GM23338 (cell line): ENCODE results near the gene TOP1. TPM values are rescaled to one million over a fixed set of nuclear protein-coding genes. Genes with fewer than 3 reads are reported as not detected.

Experiments used
- ATAC-seq: fragments of 200-7000 bp; cut with Tn5 transposase; 3 replicates; pipeline ENCODE4 v1.9.1; 2020
- DNase-seq: peaks from one replicate; pipeline ENCODE4 v3.0.0-alpha.2; 2015; ENCODE audit warnings: low spot score
- H2AFZ ChIP-seq: fragments of 200-600 bp; sonication (generic); 2 replicates; pipeline ENCODE4 v1.8.0; 2016; ENCODE audit warnings: antibody characterized with exemption, mild to moderate bottlenecking, moderate library complexity
- H3F3A ChIP-seq: fragments of 200-600 bp; sonication (generic); replicated peaks from 2 replicates; pipeline ENCODE4 v1.8.0; 2017; ENCODE audit warnings: antibody characterized with exemption, mixed run types, low read depth
- H3K27ac ChIP-seq: fragments of 200-600 bp; sonication (generic); 2 replicates; pipeline ENCODE4 v1.6.1; 2016; ENCODE audit warnings: low read depth
- H3K27me3 ChIP-seq: fragments of 200-600 bp; sonication (generic); 2 replicates; pipeline ENCODE4 v1.8.0; 2016; ENCODE audit warnings: mild to moderate bottlenecking, mixed run types, moderate library complexity; ENCODE audit not compliant: insufficient read depth
- H3K36me3 ChIP-seq: fragments of 200-600 bp; sonication (generic); 2 replicates; pipeline ENCODE4 v1.8.0; 2016; ENCODE audit warnings: mild to moderate bottlenecking; ENCODE audit not compliant: insufficient read depth
- H3K4me1 ChIP-seq: fragments of 200-600 bp; sonication (generic); 2 replicates; pipeline ENCODE4 v1.8.0; 2016; ENCODE audit warnings: mild to moderate bottlenecking, moderate library complexity; ENCODE audit not compliant: insufficient read depth
- H3K4me2 ChIP-seq: fragments of 200-600 bp; sonication (generic); 2 replicates; pipeline ENCODE4 v1.7.1; 2017; ENCODE audit warnings: mixed run types
- H3K4me3 ChIP-seq: fragments of 200-600 bp; sonication (generic); 2 replicates; pipeline ENCODE4 v1.6.1; 2016; ENCODE audit warnings: mixed run types
- H3K79me2 ChIP-seq: fragments of 200-600 bp; sonication (generic); replicated peaks from 2 replicates; pipeline ENCODE4 v1.8.0; 2017; ENCODE audit warnings: mild to moderate bottlenecking; ENCODE audit not compliant: insufficient read depth
- H3K9me2 ChIP-seq: fragments of 200-600 bp; sonication (generic); 2 replicates; pipeline ENCODE4 v1.8.0; 2017; ENCODE audit not compliant: insufficient read depth
- H4K20me1 ChIP-seq: fragments of 200-600 bp; sonication (generic); replicated peaks from 2 replicates; pipeline ENCODE4 v1.8.0; 2017; ENCODE audit warnings: mild to moderate bottlenecking; ENCODE audit not compliant: insufficient read depth
- H3K27ac Mint-ChIP-seq: 2 replicates; pipeline ENCODE4 v1.8.0; 2020; ENCODE audit warnings: inconsistent platforms, mild to moderate bottlenecking, moderate library complexity, mixed read lengths
- H3K27me3 Mint-ChIP-seq: 3 replicates; pipeline ENCODE4 v1.8.0; 2022; ENCODE audit warnings: low read depth, mild to moderate bottlenecking, moderate library complexity, mixed read lengths, inconsistent platforms; ENCODE audit not compliant: insufficient read depth, poor library complexity
- H3K36me3 Mint-ChIP-seq: 3 replicates; pipeline ENCODE4 v1.8.0; 2021; ENCODE audit warnings: low read depth, mild to moderate bottlenecking, inconsistent platforms, moderate library complexity, mixed read lengths
- H3K4me1 Mint-ChIP-seq: 3 replicates; pipeline ENCODE4 v1.8.0; 2020; ENCODE audit warnings: mild to moderate bottlenecking, inconsistent platforms, mixed read lengths
- H3K4me3 Mint-ChIP-seq: 3 replicates; pipeline ENCODE4 v1.8.0; 2021; ENCODE audit warnings: moderate library complexity, mild to moderate bottlenecking, inconsistent platforms, mixed read lengths
- H3K9me3 Mint-ChIP-seq: 3 replicates; pipeline ENCODE4 v1.8.0; 2020; ENCODE audit warnings: moderate library complexity, mild to moderate bottlenecking, inconsistent platforms, mixed read lengths
- CTCF ChIP-seq, 2 experiments: fragments of 200-600 bp in 1 of 2; sonication (generic) in 1 of 2; conservative IDR thresholded peaks; 2 replicates each; pipeline versions ENCODE4 v1.5.1 to v1.6.1; 2016 to 2017; ENCODE audit warnings: antibody characterized with exemption in 2 of 2, low read depth in 2 of 2, mild to moderate bottlenecking in 2 of 2, moderate library complexity in 1 of 2
- ETS1 ChIP-seq: IDR thresholded peaks from 2 replicates; pipeline ENCODE4 v1.6.1; 2016; ENCODE audit warnings: antibody characterized with exemption
- EZH2phosphoT487 ChIP-seq: fragments of 200-600 bp; sonication (generic); IDR thresholded peaks from one replicate; pipeline ENCODE4 v1.8.1; 2018; ENCODE audit warnings: antibody characterized with exemption; ENCODE audit not compliant: unreplicated experiment
- JUNB ChIP-seq: IDR thresholded peaks from one replicate; pipeline ENCODE4 v1.6.1; 2016; ENCODE audit warnings: antibody characterized with exemption; ENCODE audit not compliant: unreplicated experiment
- NANOG ChIP-seq: IDR thresholded peaks from 2 replicates; pipeline ENCODE4 v1.6.1; 2016; ENCODE audit warnings: antibody characterized with exemption, borderline replicate concordance
- POLR2AphosphoS5 ChIP-seq: IDR thresholded peaks from 2 replicates; pipeline ENCODE4 v1.6.1; 2016; ENCODE audit warnings: antibody characterized with exemption, low read depth
- REST ChIP-seq: IDR thresholded peaks from one replicate; pipeline ENCODE4 v1.6.1; 2018; ENCODE audit warnings: antibody characterized with exemption; ENCODE audit not compliant: unreplicated experiment
- STAT1 ChIP-seq: IDR thresholded peaks from one replicate; pipeline ENCODE4 v1.6.1; 2016; ENCODE audit warnings: antibody characterized with exemption; ENCODE audit not compliant: unreplicated experiment
- ZNF331 ChIP-seq: fragments of 250-450 bp; sonication (Bioruptor Pico); IDR thresholded peaks from 2 replicates; pipeline ENCODE4 v1.5.0; 2020; ENCODE audit warnings: low read depth, mild to moderate bottlenecking, moderate library complexity
- ZNF462 ChIP-seq: fragments of 250-450 bp; sonication (Bioruptor Pico); IDR thresholded peaks from 2 replicates; pipeline ENCODE4 v1.5.0; 2020; ENCODE audit warnings: mild to moderate bottlenecking, moderate library complexity
- polyA plus RNA-seq: library from polyadenylated mRNA; unstranded; fragments of >200 nt; fragmentation: Nextera tagmentation; extraction: Ambion mirVana; gene quantifications from 2 replicates; pipeline ENCODE4 v1.2.1, GENCODE V29; 2016
- total RNA-seq: library from RNA; depleted of rRNA; stranded (reverse); fragments of >200 nt; shearing (Covaris generic); gene quantifications from 2 replicates; pipeline ENCODE4 v1.2.3, GENCODE V29; 2014

The TOP1 gene
- total and polyA plus RNA-seq, 2 experiments from 2014 or later: 62.4 to 101 TPM

- no peak for TF ChIP-seq ETS1
- TF ChIP-seq STAT1: no peak
- no peak for TF ChIP-seq JUNB
- TF ChIP-seq CTCF (conservative IDR thresholded peaks at IDR 0.05; ENCODE audit: low read depth in 2 of 2): no peak
Observed at GRCh38 chr20:41086402-41087324, 58.0 kb downstream of the TOP1 start (continued).

GRCh38 chr20:41087325-41087685 lies 58.7 kb downstream of the TOP1 start:
- ATAC-seq (no peak), DNase-seq (no peak)
- no peaks in the 10 kb centered on the region for H3K4me1 Mint-ChIP-seq
- no peak overlapping the region for H3K27ac Mint-ChIP-seq
- no peaks in the 10 kb centered on the region for H3F3A ChIP-seq
- no peaks in the 10 kb centered on the region for H3K9me3 Mint-ChIP-seq
- peaks cover 19% of the 10 kb centered on the region for H3K36me3 ChIP-seq
- H3K36me3 Mint-ChIP-seq: peaks cover 71% of the 10 kb centered on the region
- no peak overlapping the region for H3K4me2 ChIP-seq
- H3K27me3 ChIP-seq: no peaks in the 10 kb centered on the region
- no peaks in the 10 kb centered on the region for H3K79me2 ChIP-seq
- no peak overlapping the region for H3K4me3 ChIP-seq
- 0 out of 2 replicates have a peak, but pooled peaks cover 4% of the 10 kb centered on the region for H3K4me1 ChIP-seq
- no peak overlapping the region for H3K27ac ChIP-seq
- no peaks in the 10 kb centered on the region for H3K9me2 ChIP-seq
- peaks cover 6% of the 10 kb centered on the region for H3K27me3 Mint-ChIP-seq
- peaks cover 10% of the 10 kb centered on the region; the same call in 1 of the 2 replicates for H4K20me1 ChIP-seq
- H3K4me3 Mint-ChIP-seq: no peak overlapping the region
- H2AFZ ChIP-seq: no peak overlapping the region
- TF ChIP-seq EZH2phosphoT487: no peak
- TF ChIP-seq ZNF331 (CRISPR knock-in tag): no peak
- TF ChIP-seq ETS1: no peak
- no peak for TF ChIP-seq NANOG
- no peak for TF ChIP-seq ZNF462 (CRISPR knock-in tag)
- TF ChIP-seq POLR2AphosphoS5: no peak
- TF ChIP-seq REST: no peak
